ENCODE data around the gene SLC25A30. TPM values are rescaled to one million over a fixed set of nuclear protein-coding genes. Genes with fewer than 3 reads are reported as not detected.
"Not testable (repeated sequence)": the region's sequence is repeated elsewhere in the genome, so short reads cannot be mapped to it uniquely, and the experiment has no call there.

The SLC25A30 gene
- total and polyA plus RNA-seq, 2 experiments from 2014 or later = 4.5 to 10.2 TPM

- Histone ChIP-seq H3F3A (ENCODE audit: insufficient read depth) (no peaks in the 10 kb centered on the region), H3K79me2 (ENCODE audit: insufficient read depth) (no peaks in the 10 kb centered on the region), H3K9me3 (ENCODE audit: low read depth) (no peaks in the 10 kb centered on the region), H3K36me3 (ENCODE audit: low read depth) (no peaks in the 10 kb centered on the region; the same call in 1 of the 2 replicates), H3K4me1 (ENCODE audit: insufficient read depth) (no peaks in the 10 kb centered on the region), H3K27ac (no peak overlapping the region), H3K4me2 (ENCODE audit: unreplicated experiment) (no peak overlapping the region), H3K27me3 (replicated peaks; ENCODE audit: insufficient read depth) (no peaks in the 10 kb centered on the region), H3K9ac (no peak overlapping the region), H2AFZ (no peak overlapping the region), H3K9me2 (ENCODE audit: insufficient read depth) (no peaks in the 10 kb centered on the region), H3K4me3 (no peak overlapping the region), H4K20me1 (ENCODE audit: insufficient read depth) (no peaks in the 10 kb centered on the region)
- no peak for TF ChIP-seq EZH2phosphoT487 (IDR thresholded peaks at IDR 0.05; ENCODE audit: insufficient read depth, low read depth)
- TF ChIP-seq EZH2 (IDR thresholded peaks at IDR 0.05; ENCODE audit: insufficient read depth, poor library complexity, severe bottlenecking) = no peak
- no peak for DNase-seq
- 77 to 83% methylated on average over 4 of the region's 4 CpGs for WGBS, 2 experiments (ENCODE audit: low coverage in 1 of 2, low lambda C conversion rate in 2 of 2, missing lambda C conversion rate in 2 of 2)
- in situ Hi-C loops (cut with MboI) = no loop called here
These were observed 33.5 kb downstream of the SLC25A30 start for GRCh38 chr13:45384474-45385174.

GRCh38 chr13:45382739-45383138 lies 35.4 kb downstream of the SLC25A30 start:
- H3K27ac ChIP-seq; H3K4me2 ChIP-seq (ENCODE audit: unreplicated experiment); DNase-seq; in situ Hi-C loops (cut with MboI); H4K20me1 ChIP-seq (ENCODE audit: insufficient read depth); H3K4me1 ChIP-seq (ENCODE audit: insufficient read depth); H3K36me3 ChIP-seq (ENCODE audit: low read depth); H3K9me3 ChIP-seq (ENCODE audit: low read depth); H3F3A ChIP-seq (ENCODE audit: insufficient read depth); H3K9ac ChIP-seq; H3K4me3 ChIP-seq; H3K27me3 ChIP-seq (replicated peaks; ENCODE audit: insufficient read depth); H2AFZ ChIP-seq; H3K9me2 ChIP-seq (ENCODE audit: insufficient read depth); H3K79me2 ChIP-seq (ENCODE audit: insufficient read depth): not testable (repeated sequence)
- WGBS, 2 experiments (ENCODE audit: low coverage in 1 of 2, low lambda C conversion rate in 2 of 2, missing lambda C conversion rate in 2 of 2) = 83 to 92% methylated on average over 2 of the region's 8 CpGs

GRCh38 chr13:45381196-45381595 lies 37.0 kb downstream of the SLC25A30 start:
- Histone ChIP-seq H3K36me3 (ENCODE audit: low read depth) (no peaks in the 10 kb centered on the region), H3K27ac (no peak overlapping the region), H3F3A (ENCODE audit: insufficient read depth) (no peaks in the 10 kb centered on the region), H3K27me3 (replicated peaks; ENCODE audit: insufficient read depth) (no peaks in the 10 kb centered on the region), H3K4me2 (ENCODE audit: unreplicated experiment) (no peak overlapping the region), H3K79me2 (ENCODE audit: insufficient read depth) (no peaks in the 10 kb centered on the region), H3K4me1 (ENCODE audit: insufficient read depth) (no peaks in the 10 kb centered on the region), H3K9me3 (ENCODE audit: low read depth) (no peaks in the 10 kb centered on the region), H3K9ac (no peak overlapping the region), H3K4me3 (no peak overlapping the region), H2AFZ (no peak overlapping the region), H3K9me2 (ENCODE audit: insufficient read depth) (no peaks in the 10 kb centered on the region), H4K20me1 (ENCODE audit: insufficient read depth) (no peaks in the 10 kb centered on the region)
- TF ChIP-seq EZH2 (IDR thresholded peaks at IDR 0.05; ENCODE audit: insufficient read depth, poor library complexity, severe bottlenecking) = no peak
- no peak for TF ChIP-seq EZH2phosphoT487 (IDR thresholded peaks at IDR 0.05; ENCODE audit: insufficient read depth, low read depth)
- DNase-seq = no peak
- in situ Hi-C loops (cut with MboI) = no loop called here
- WGBS, 2 experiments (ENCODE audit: low coverage in 1 of 2, low lambda C conversion rate in 2 of 2, missing lambda C conversion rate in 2 of 2) = no CpG with 5 or more reads among the region's 12 CpGs

GRCh38 chr13:45380708-45381107 lies 37.5 kb downstream of the SLC25A30 start:
- H3K4me1 ChIP-seq (ENCODE audit: insufficient read depth); H2AFZ ChIP-seq; H4K20me1 ChIP-seq (ENCODE audit: insufficient read depth); H3K9me3 ChIP-seq (ENCODE audit: low read depth); H3K27me3 ChIP-seq (replicated peaks; ENCODE audit: insufficient read depth); H3K36me3 ChIP-seq (ENCODE audit: low read depth); H3K9me2 ChIP-seq (ENCODE audit: insufficient read depth); in situ Hi-C loops (cut with MboI); H3K27ac ChIP-seq; H3K4me2 ChIP-seq (ENCODE audit: unreplicated experiment); H3K9ac ChIP-seq; H3K4me3 ChIP-seq; DNase-seq; H3K79me2 ChIP-seq (ENCODE audit: insufficient read depth); H3F3A ChIP-seq (ENCODE audit: insufficient read depth): not testable (repeated sequence)
- WGBS, 2 experiments (ENCODE audit: low coverage in 1 of 2, low lambda C conversion rate in 2 of 2, missing lambda C conversion rate in 2 of 2) = 44 to 54% methylated on average over 5 to 7 of the region's 8 CpGs

GRCh38 chr13:45379516-45379915 lies 38.7 kb downstream of the SLC25A30 start:
- in situ Hi-C loops (cut with MboI); H3K79me2 ChIP-seq (ENCODE audit: insufficient read depth); H3K36me3 ChIP-seq (ENCODE audit: low read depth); H3K9me2 ChIP-seq (ENCODE audit: insufficient read depth); H3K9me3 ChIP-seq (ENCODE audit: low read depth); DNase-seq; H3F3A ChIP-seq (ENCODE audit: insufficient read depth); H3K4me2 ChIP-seq (ENCODE audit: unreplicated experiment); H3K27ac ChIP-seq; H3K9ac ChIP-seq; H4K20me1 ChIP-seq (ENCODE audit: insufficient read depth); H2AFZ ChIP-seq; H3K4me3 ChIP-seq; H3K27me3 ChIP-seq (replicated peaks; ENCODE audit: insufficient read depth); H3K4me1 ChIP-seq (ENCODE audit: insufficient read depth): not testable (repeated sequence)
- 98 to 99% methylated on average over 6 to 10 of the region's 10 CpGs for WGBS, 2 experiments (ENCODE audit: low coverage in 1 of 2, low lambda C conversion rate in 2 of 2, missing lambda C conversion rate in 2 of 2)

- H3F3A ChIP-seq (ENCODE audit: insufficient read depth); H3K79me2 ChIP-seq (ENCODE audit: insufficient read depth); DNase-seq; H3K27me3 ChIP-seq (replicated peaks; ENCODE audit: insufficient read depth); H3K9me3 ChIP-seq (ENCODE audit: low read depth); H3K4me2 ChIP-seq (ENCODE audit: unreplicated experiment); H3K4me3 ChIP-seq; H3K4me1 ChIP-seq (ENCODE audit: insufficient read depth); H3K9me2 ChIP-seq (ENCODE audit: insufficient read depth); H3K36me3 ChIP-seq (ENCODE audit: low read depth); H2AFZ ChIP-seq; in situ Hi-C loops (cut with MboI); H4K20me1 ChIP-seq (ENCODE audit: insufficient read depth); H3K27ac ChIP-seq; H3K9ac ChIP-seq: not testable (repeated sequence)
- 92 to 96% methylated on average over 8 of the region's 8 CpGs for WGBS, 2 experiments (ENCODE audit: low coverage in 1 of 2, low lambda C conversion rate in 2 of 2, missing lambda C conversion rate in 2 of 2)
These were observed 39.4 kb downstream of the SLC25A30 start for GRCh38 chr13:45378786-45379185.

- H3K27me3 ChIP-seq (replicated peaks; ENCODE audit: insufficient read depth); H3K9me2 ChIP-seq (ENCODE audit: insufficient read depth); in situ Hi-C loops (cut with MboI); H3K9ac ChIP-seq; H3K9me3 ChIP-seq (ENCODE audit: low read depth); H3K4me1 ChIP-seq (ENCODE audit: insufficient read depth); H3K4me2 ChIP-seq (ENCODE audit: unreplicated experiment); H3K4me3 ChIP-seq; H3K27ac ChIP-seq; DNase-seq; H3K36me3 ChIP-seq (ENCODE audit: low read depth); H3K79me2 ChIP-seq (ENCODE audit: insufficient read depth); H4K20me1 ChIP-seq (ENCODE audit: insufficient read depth); H2AFZ ChIP-seq; H3F3A ChIP-seq (ENCODE audit: insufficient read depth): not testable (repeated sequence)
- 85 to 92% methylated on average over 4 to 11 of the region's 12 CpGs for WGBS, 2 experiments (ENCODE audit: low coverage in 1 of 2, low lambda C conversion rate in 2 of 2, missing lambda C conversion rate in 2 of 2)
These were observed 40.9 kb downstream of the SLC25A30 start for GRCh38 chr13:45377314-45377713.

Measured in GM23248 (cell line).